ENCODE results near the gene CDH15.

CDH15 gene

DNA sequence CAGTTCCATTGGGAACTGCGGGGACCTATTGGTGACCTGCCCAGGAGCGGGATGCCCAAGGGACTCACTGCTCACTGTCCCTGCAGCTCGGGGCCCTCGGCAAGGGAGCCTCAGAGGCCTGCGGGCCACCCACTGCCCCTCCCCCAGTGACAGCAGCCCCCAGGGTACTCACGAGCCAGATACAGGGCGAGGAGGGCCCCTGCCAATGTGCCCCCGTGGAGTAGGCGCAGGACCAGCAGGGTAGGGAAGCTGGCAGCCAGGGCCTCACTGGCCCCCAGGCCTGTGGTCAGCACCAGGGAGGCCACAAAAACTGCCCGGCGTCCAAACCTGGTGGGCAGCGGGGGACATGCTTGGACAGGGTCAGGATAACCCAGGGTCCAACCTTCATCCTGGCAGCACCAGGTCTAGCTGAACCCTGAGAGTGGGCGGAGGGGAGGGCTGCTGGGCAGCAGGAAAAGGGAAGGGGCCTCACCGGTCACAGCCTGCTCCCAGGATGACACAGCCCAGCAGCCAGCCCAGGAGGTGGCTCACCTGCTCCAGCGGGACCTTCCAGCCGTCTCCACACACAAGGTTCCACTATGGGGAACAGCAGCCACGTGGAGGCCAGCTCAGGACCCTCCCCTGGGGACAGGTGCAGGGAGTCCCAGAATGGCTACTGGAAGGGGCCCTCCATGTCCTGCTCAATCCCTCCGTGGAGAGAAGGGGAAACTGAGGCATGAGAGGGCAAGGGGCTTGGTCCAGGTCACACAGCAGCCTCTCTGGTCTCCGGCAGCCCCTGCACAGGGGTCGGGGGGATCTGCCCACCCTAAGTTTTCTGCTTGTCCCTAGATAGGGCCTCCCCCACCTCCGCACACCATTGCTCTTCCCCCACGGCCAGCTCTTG, 27.9 kb downstream of the CDH15 start:
- no peak for DNase-seq (ENCODE audit: low read depth in 2 of 2)

DNA sequence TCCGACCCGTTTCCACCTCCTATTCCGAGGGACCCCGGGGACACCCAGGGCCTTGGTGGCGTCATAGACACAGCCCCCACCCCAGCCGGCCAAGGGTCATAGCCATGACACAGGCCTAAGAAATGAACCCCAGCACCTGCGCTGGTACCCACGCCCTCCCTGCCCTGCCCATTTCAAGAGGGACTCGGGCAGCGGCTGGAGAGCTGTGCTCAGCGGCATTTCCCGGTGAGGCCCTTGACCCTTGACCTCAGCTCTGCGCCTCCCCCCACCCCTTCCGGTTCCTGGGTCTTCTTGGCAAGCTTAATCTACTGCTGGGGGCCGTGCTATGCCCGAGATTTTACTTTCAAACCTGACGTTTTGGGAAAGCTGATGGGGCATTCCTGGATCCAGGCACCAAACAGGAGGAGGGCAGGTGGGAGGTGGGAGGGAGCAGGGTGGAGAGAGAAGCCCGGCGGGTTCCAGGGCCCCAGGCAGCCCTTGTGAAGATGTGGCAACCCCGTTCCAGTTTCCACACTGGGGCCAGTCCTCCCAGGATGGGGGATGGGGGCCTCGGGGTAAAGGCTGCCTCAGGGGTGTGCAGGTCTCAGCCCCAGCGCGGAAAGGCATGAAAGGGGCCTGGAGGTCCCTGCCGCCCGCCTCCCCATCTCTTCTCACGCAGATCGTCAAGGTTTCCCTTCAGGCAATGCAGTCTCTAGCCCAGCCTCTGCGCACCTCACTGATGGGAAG, 28.7 kb downstream of the CDH15 start, which contains the start of gene SLC22A31:
Gene SLC22A31 (minus strand): TSS at position 414 of the 726 bp plus-strand sequence. CDS start 36 bp downstream, at position 378.
- no peak for DNase-seq (ENCODE audit: low read depth in 2 of 2)

DNA sequence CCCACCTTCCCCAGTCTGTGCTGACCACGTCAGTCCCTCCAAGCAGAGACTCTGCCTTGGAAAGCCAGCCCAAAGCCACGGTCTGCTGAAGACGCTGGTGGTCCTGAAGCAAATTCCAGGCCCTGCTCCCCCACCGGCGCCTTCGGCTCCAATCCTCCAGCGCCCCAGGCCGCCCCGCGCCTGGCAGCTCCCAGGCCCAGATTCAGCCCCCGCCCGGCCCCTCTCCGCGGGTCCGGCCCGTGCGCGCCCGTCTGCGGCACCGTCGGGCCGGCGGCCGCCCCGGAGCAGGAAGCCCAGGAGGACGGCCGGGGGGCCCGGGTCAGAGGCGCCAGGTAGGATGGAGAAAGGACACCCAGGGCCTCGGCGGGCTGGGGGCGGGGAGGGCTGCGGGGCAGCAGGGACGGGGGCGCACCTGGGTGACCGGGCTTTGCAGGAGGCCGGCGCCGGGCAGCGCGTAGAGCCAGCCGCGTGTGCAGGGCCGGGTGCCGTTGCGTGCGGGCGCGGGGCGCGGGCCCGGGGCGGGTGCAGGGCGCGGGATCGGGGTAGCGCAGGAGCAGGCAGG, 29.4 kb downstream of the CDH15 start:
- no peak for DNase-seq (ENCODE audit: low read depth in 2 of 2)

DNA sequence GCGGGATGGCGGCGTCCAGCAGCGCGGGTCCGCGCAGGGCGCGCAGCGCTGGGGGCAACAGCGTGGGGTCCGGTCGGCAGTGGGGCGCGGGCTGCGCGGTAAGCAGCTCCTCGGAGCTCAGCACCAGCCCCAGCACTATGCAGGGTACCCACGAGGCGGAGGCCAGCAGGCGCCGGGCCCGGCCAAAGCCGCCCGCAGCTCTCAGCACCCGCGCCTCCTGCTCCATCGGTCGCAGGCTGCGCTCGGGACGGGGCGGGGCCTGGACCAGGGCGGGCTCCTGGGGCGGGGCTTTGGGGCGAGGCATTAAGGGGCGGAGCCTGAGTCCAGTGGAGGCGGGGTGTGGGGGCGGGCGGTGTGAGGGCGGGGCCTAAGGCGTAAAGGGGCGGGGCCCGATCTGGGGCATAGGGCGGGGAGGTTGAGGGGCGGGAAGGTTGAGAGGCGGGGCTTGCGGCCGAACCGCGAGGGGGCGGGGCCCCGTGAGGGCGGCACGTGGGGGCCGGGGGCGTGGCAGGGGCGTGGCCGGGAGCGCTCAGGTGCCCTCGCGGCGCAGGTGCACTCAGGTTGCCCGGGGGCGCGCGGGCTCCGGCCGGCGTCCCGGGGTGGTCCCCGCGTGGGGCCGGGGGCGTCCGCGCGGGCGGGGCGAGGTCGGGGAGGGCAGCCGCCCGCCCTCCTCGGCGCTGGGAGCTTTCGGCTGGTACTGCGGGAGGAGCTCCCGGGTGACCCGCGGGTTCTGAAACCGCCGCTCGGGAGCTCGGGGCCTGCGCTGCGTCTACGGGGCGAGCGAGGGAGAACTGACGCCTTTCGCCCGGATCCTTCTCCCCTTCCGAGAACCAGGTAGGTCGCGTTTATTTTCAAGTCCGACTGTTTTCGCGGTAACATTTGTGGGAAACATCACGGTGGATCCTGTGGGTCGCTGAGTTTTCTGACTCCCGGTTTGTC, 30.2 kb downstream of the CDH15 start:
- peak; percentile 77 to 78 for DNase-seq (ENCODE audit: low read depth in 2 of 2)

DNA sequence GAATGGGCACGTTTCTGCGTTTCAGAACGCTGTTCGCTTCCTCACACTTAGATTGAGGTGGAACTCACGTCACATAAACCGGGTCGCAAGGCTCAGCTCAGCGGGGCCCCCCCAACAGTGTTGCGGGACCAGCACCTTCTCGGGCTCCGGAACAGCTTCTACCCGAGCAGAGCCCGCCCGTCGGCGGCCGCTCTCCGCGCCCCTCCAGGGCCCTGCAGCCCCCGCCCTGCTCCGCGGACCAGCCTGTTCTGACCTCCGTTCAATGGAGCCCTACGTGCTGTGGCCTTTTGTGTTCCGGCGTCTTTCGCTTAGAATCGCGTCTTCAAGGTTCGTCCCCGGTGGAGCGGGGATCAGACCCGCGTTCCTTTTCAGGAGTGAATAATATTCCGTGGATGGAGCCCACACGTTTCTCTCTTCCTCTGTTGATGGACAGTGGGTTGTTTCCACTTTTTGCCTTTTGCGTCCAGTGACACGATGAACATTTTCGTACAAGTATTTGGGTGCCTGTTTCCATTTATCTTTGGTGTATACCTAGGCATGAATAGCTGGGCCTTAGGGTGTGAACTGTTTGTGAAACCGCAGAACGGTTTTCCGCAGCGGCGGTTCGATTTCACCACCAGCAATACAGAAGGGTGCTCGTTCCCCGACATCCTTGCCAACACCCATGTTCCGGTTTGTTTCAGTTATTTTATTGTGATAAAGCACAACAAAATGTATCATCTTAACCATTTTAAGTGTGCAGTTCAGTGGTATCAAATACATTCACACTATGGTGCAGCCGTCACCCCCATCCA, 31.1 kb downstream of the CDH15 start:
- no peak for DNase-seq (ENCODE audit: low read depth in 2 of 2)

DNA sequence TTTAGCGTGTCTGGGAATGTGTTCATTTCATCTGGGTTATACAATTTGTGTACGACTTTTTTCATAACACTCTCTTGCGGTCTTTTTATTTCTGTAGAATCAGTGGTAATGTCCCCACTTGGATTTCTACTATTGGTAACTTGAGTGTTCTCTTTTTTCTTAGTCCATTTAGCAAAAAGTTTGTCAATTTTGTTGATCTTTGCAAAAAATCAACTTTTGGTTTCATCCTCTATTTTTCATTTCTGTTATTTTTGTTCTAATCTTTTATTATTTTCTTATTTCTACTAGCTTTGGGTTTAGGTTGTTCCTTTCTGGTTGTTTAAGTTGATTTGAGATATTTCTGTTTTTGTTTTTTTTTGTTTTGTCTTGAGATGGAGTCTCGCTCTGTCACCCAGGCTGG, 36.4 kb downstream of the CDH15 start:
- DNase-seq (ENCODE audit: low read depth in 2 of 2): no peak

DNA sequence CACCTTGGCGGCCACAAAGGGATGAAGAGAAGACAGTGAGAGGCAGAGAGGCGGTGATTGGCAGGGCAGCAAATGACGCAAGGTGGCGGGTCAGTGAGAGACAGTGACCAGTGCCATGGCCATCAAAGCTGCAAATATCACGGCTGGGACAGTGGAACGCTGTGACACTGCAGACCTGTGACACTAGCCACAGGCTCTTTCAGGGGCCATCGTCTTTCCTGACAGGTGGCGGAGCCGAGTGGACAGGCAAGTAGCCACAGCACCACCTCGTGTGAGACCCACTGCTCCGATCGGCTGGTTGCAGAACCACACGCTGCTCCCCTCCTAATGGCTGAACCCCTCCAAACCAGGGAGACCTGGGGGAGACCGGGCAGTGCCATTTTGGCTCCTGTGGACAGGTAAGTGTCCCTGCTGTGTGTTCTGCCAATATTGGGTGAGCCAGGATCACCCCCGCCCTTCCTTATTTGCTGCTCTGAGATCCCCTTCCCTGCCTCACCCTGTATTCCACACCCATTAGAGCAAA, 38.0 kb downstream of the CDH15 start:
- DNase-seq (ENCODE audit: low read depth in 2 of 2): no peak

DNA sequence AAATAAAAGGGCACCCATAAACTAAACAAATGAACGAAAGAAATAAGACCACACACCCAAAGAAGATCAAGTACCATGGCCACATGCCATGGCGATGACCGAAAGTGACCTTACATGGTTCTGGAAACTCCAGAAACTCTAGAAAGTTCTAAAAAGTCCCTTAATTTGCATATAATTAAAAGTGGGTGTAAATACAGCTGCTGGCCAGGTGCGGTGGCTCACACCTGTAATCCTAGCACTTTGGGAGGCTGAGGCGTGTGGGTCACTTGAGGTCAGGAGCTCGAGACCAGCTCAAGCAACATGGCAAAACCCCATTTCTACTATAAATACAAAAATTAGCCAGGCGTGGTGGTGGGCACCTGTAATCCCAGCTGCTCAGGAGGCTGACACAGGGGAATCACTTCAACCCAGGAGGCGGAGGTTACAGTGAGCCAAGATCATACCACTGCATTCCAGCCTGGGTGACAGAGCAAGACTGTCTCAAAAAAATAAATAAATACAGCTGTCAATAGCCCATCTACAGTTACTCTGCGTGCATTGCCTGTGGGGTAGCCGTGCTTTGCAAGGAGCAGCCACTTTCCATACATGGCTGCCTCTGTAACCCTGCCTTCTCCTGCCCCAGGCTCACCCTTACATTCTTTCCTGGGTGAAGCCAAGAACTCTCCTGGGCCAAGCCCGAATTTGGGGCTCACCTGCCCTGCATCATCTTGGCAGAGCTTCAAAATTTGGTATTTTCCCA, 38.8 kb downstream of the CDH15 start:
- no peak for DNase-seq (ENCODE audit: low read depth in 2 of 2)

DNA sequence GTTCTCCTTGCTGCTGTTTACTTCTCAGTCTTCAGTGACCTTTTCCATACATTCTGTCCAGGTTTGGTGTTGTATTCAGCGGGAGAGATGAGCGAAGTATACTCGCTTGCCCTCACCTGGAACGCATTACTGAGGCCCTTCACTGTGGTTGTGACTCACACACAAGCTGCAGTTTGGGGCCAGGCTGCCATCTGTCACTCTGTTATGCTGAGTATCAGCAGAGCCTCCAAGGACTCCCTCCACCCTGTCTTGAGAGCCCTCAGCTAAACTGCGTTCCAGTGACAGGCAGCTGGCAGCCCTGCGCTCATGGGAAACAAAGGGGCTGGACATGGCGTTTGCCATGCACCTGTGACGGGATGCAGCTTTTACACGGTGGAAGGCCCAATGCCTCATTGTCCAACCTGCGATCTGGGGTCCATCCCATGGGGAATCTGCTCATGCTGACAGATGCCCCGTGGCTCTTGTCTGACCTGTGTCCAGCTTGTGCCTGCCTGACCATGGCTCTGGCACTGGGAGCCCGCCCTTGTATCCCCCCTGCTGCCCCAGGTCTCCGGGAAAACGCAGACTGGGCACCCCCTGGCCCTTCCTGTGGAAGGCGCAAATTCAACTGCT, 39.5 kb downstream of the CDH15 start:
- DNase-seq (ENCODE audit: low read depth in 2 of 2): no peak

DNA sequence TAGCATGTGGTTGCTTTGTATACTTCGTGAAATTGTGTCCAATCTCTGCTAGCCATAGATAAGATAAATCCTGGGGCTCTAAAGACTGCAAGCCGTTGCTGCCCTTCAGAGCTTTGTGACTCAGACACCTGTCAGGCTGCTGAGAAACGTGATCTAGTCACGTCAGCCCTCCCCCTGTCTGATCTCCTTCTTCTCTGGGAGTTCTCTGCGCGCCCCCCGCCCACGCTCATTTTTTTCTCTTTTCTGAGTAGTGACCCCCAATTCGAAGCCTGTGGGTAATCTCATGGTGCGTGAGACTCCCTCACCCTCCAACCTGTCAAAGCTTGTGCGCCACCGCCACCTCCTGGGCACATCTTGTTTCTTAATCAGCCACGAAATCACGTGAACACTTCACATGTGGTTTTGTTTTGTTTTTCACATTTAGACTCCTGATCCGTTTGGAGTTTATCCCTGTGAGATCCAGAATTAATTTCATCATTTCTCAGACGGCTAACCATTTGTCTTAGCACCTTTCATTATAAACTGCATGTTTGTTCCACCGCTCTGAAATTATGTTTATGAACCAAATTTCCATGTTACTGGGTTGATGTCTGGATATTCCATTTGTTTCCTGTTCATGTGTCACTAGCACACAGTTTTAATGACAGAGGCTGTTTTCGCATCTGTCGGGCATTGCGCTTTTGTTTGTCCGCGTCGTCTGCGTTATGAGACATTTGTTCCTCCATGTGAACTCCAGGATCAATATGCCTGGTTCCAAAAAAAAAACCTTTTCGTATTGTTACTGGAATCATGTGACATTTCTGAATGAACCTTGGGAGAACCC, 45.0 kb downstream of the CDH15 start:
- peak; percentile 64 to 73 for DNase-seq (ENCODE audit: low read depth in 2 of 2)

DNA sequence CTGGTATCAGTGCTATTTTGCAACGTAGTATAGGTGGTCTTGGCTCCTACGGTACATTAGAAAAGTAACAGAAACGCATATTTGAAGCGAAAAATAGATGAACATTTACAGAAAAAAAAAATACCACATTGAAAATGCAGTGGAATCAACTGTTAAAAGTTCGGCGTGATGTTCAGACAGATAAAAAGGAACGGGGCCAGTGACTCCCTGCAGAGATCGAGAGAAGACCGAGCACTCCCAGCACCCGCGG, 45.5 kb downstream of the CDH15 start:
- no peak for DNase-seq (ENCODE audit: low read depth in 2 of 2)

DNA sequence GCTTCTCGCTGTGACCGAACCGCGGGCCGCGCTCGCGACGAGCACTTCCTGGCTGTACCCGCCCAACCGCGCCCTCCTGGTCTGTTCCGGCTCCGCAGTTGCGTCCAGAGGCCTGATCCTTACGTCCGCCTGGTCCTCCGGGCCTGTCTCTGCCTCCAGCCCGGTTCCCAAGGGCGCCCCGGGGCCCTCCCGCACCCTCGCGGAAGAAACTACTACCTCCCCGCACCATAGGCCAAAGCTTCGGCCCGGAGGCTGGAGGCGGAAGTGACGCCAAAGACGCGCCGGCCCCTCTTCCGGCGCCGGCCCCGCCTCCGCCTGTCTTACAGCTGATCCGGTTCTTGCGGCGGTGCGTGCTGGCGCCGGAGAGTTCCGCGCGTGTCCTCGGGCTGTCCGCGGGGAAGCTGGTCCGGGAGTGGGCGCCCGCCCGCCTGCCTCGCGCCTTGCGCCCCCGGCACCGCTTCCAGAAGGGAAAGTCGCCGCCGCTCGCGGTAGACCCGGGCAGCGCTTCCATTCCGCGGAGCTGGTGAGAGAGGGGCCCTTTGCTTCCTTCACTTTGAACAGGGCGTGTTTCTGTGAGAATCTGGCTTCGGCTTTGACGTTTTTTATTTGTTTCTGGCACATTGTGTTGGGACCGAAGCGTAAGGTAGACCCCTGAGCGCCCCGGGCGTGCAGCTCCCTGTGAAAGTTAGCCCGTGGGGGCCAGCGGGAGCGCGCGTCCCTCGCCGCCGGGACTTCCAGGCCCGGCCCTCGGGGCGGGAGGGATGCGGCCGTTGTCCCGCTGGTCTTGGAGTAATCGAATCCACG, 46.0 kb downstream of the CDH15 start, which contains the start of gene ZNF778:
Gene ZNF778 (plus strand): TSS at position 316 of the 804 bp plus-strand sequence. CDS start 3,425 bp downstream, outside the sequence.
- DNase-seq (ENCODE audit: low read depth in 2 of 2): peak; percentile 61 to 71

DNA sequence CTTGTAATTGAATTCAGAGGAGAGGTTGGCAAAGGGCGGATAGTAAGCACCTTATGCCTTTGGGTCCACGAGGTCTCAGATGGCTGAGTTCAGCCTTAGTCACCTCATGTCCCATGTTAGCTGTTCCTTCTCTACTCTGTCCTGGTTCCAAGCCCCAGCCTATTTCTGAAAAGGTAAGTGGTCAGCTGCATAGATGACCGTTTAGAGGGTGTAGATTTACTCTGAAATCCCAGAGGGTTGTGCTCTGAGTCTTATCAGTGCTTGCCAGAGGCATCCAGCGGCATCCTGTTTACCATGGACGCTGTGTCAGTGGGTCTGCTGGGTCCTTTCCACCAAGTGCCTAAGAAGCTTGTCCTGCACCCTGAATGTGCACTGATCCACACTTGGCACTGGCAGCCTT, 47.8 kb downstream of the CDH15 start:
- no peak for DNase-seq (ENCODE audit: low read depth in 2 of 2)

DNA sequence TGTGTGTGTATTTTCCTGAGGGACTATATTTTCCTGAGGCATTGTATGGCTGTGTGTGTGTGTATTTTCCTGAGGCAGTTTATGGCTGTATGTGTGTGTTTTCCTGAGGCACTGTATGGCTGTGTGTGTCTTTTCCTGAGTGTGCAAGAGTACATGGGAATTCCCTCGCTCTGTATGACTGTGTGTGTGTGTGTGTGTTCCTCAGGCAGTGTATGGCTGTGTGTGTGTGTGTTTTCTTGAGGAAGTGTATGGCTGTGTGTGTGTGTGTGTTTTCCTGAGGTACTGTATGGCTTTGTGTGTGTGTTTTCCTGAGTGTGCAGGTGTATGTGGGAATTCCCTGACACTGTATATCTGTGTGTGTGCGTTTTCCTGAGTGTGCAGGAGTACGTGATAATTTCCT, 50.1 kb downstream of the CDH15 start:
- DNase-seq (ENCODE audit: low read depth in 2 of 2): no peak

DNA sequence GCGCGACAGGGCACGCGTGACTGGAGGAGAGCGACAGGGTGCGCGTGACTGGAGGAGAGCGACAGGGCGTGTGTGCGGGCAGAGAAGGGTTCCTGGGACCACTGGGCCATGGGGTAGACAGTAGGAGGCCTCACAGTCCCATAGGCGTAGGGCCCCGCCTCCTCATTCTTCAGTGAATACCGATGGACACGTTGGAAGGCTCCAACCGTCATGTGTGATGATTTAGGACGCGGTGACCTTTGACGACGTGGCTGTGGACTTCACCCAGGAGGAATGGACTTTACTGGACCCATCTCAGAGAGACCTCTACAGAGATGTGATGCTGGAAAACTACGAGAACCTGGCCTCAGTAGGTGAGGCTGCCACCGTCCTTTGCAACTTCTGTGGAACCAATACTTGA, 51.4 kb downstream of the CDH15 start:
- DNase-seq (ENCODE audit: low read depth in 2 of 2): no peak

DNA sequence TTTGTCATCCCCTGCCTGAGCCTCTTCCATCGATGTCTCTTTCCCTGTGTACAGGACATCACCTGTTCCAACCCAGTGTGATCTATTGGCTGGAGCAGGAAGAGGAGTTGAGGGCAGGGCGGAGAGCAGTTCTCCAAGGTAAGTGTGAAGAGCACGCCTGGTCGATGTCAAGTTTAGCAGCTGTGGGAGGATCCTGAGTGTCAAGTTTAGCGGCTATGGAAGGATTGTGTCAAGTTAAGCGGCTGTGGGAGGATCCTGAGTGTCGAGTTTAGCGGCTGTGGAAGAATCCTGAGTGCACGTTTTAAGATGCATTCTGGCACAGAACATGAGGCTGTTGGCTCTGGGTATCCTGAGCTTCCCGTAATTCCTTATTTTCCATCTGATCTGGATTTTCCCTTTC, 53.1 kb downstream of the CDH15 start:
- DNase-seq (ENCODE audit: low read depth in 2 of 2): no peak

DNA sequence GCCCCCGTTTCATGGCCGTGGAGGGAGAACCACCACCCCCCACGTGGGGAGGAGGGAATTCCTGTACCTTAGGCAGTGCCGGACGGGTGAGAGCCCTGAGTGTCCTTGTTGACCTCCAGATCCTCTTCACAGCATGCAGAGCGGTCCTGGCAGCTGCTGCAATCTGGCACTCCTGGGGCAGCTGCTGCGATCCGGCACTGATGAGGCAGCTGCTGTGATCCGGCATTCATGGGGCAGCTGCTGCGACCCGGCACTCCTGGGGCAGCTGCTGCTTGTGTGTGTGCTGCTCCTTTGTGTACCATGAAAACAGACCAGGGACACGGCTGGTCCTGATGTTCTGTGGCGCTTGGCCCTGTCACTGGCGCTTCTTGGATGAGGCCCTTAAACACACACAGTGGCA, 58.7 kb downstream of the CDH15 start:
- DNase-seq (ENCODE audit: low read depth in 2 of 2): no peak

DNA sequence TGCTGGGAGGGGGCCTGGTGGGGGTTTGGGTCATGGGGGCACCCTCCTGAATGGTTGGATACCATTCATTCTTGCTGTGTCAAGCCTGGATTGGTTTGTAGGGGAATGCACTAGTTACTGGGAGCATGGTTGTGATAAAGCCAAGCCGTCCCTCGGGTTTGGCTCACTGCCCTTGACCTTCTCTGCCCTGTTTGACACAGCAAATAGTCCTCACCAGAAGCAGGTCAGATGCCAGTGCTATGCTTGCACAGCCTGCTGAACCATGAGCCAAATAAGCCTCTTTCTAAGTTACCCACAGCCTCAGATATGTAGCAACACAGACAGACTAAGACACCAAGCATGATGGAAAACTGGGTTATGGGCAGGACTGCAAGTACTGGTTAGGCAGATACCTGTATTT, 60.6 kb downstream of the CDH15 start:
- DNase-seq (ENCODE audit: low read depth in 2 of 2): no peak
